GM21423 (cell line): Measurements from ENCODE around the gene RGS4.

Source experiments
- ATAC-seq: cut with Tn5 transposase; IDR thresholded peaks from one replicate; pipeline ENCODE4 v1.9.1; 2021; ENCODE audit warnings: mild to moderate bottlenecking, moderate library complexity; ENCODE audit not compliant: unreplicated experiment

The RGS4 gene

GRCh38 chr1:163069142-163069541, at the start of gene RGS4:
TSS of gene RGS4 (plus strand) at chr1:163069361. CDS start at chr1:163069485, 124 bp downstream.
- no peak for ATAC-seq

DNA sequence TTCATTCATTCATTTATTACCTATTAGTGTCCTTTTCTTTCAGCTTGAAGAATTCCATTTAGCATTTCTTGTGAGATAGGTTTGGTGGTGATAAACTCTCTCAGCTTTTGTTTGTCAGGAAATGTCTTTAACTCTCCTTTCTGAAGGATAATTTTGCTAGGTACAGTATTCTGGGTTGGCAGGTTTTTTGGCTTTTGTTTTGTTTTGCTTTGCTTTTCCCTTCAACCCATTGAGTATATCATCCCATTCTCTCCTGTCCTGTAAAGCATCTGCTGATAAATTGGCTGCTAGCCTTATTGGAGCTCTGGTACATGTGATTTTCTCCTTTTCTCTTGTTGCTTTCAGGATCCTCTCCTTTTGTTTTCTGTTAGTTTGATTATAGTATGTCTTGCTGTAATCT, 47.0 kb upstream of the RGS4 start:
- ATAC-seq: no peak

DNA sequence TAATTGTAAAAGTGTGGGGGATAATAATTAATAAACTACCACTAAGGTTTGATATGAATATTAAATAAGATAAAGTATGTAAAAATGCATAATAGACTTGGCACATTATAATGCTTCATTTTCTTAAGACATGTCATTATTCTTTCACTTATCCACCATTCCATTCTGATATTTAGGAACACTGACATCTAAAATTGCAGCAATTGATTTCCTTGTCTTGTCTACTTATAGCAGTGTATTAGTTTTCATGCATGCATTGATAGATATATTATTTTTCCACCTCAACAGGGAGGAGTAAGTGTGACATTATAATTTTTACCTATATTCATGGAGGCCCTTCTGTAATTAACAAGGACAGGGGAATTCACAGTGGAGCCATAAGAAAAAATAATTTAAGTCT, 41.6 kb upstream of the RGS4 start:
- ATAC-seq: no peak

- no peak for ATAC-seq
Observed at GRCh38 chr1:163029901-163030300, 39.3 kb upstream of the RGS4 start.

DNA sequence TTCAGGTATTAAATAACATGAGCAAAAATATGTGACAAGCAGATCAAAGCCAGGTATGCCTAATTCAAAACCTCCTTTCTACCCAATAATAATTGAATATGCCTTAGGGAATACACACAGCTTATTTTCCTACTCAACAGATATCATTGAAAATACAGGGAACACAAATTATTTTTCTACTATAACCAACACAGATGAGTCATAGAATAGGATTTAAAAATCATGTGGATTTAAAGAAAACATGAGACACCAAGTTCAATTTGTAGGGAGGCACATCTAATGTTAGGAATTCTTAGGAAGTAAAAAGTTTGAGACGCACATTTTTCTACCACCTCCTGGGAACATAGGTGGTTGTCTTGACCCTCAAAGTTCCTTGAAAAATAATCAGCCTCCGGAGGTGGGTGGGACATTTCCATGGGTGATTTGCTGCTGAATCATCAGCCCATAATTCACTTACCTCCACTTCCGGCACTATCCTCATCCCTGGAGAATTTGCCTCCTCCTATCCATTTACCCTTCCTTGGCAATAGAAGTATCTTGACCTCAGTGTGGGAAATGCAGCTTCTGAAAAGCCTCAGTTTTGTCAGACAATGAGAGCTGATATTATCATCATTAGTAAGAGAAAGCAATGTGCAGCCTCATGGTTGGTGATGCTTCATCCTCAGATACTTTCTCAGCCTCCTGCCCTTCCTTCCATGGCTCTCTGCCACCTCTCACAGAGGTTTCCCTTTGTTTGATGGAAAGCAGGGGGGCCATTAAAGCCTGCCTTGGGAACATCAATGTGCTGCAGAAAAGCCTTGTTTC, 33.5 kb upstream of the RGS4 start:
- ATAC-seq: no peak

DNA sequence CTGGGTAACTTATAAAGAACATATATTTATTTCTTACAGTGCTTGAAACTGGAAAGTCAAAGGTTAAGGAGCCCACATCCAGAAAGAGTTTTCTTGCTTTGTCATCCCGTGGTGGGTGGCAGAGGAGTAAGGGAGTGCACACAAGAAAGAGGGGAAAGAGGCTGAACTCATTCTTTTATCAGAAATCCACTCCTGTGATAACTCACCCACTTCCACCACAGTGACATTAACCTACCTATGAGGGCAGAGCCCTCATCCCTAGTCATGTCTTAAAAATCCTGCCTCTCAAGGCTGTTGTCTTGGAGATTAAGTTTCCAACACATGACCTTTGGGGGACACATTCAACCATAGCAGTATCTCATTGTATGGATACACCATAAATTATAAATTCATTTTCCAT, 32.5 kb upstream of the RGS4 start:
- ATAC-seq: no peak

DNA sequence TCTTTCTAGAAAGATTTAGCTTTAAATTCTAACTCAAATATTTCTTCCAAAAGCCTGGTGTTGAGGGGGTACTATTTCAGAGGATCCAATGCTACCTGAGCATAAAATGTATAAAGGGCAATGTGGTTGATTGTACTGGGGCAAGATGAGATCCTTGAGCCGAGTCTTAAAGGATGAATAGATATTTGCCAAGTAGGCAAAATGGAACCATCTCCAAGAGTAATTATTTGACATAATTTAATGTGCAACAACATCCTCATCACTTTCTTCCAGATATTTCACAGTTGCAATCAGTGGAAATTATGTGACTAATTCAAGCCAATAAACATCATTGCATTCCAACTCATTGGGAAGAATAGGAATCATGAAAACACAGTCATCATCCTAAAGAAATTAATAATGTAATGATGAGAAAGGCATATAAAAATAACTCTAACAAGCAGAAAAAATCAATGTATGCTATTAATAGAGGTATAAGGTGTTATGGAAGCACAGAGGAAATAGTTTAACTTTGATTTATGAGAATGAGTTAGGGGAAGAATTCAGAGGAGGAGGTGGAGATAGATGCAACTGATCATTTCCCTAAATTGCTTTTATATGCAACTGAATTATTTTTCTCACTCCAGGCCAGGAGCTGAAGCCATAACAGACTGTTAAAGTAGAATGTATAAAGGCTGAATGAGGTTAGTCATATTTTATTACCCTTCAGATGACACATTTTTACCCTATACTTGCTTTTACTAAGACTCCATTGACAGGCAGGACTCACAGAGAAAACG, 30.0 kb upstream of the RGS4 start:
- no peak for ATAC-seq

DNA sequence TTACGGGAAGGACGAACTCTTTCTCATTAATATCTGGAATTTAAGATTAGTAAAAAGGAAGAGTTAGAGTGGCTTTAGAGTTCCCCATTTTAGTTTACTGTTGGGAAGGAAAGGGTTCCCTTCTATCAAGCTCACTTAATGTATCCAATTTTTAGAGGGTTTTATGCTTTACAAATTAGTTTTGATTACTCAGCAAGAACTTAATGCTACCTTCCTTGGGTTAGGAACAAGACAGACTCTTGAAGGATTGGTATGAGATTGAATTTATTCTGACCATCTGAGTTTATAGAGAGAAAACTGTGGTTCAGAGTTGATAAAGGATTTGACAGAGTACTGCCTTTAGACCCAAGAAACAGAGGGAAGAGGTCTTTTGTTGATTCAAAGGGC, 29.5 kb upstream of the RGS4 start:
- ATAC-seq: no peak

DNA sequence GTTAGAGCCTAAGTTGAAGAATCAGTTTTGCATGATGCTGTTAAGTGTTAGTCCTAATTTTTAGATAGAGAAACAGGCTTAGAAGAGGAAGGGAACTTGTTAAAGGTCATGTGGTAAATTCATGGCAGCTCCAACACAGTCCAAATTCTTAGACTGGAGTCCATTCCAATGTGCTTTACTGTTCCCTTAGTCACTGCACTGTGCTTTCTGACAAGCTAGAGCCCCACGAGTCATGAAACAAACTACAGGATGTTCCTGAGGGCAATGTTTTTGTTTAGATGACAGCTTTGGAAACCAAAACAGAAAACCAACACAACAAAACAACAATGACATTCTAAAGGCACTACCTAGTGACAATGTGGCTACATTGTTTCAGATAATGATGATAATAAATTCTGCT, 23.1 kb upstream of the RGS4 start:
- no peak for ATAC-seq

DNA sequence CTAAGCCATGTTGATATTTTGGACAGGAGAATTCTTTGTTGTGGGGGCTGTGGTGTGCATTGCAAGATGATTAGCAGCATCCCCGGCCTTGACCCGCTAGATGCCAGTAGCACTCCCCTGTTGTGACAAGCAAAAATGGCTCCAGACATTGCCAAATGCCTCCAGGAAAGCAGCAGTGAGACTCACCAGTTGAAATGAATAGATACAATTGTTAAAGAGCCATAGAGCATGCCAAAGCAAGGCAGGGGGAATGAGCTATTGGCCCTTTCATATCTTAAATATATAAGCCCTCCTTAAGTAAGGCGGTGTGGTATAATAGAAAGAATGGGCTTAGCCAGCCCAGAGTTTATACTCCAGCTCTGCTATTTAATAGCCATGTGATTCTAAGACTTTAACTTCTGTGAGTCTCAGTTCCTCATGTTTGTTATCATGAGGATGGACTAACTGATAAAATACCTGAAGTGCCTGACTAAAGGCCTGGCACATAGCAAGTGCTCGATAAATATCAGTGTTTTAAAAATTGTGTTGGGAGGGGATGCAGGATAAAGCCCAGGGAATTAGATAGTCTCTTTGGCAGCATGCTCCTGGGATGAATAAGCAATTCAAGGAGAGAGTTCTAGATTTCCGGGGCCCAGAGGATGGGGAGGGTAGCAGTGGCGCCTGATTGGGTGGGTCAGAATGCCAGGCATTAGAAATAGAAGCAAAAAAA, 21.1 kb upstream of the RGS4 start:
- ATAC-seq: no peak

DNA sequence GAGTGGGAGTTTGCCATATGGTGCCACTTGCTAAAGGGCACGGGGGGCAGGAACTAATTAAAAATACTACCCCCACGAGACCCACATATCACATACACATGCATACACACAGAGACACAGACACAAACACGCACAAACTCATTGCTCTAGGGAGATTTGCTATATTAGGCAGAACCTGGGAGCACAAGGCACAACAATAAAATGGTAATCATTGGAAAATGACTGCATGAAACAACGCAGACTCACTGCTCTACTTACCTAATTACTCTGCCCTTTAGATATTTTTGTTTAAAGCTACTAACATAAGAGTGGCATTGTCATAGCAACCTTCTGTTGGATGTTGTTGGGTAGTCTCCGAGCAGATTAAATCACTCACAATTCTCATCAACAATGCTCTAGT, 20.3 kb upstream of the RGS4 start:
- no peak for ATAC-seq

DNA sequence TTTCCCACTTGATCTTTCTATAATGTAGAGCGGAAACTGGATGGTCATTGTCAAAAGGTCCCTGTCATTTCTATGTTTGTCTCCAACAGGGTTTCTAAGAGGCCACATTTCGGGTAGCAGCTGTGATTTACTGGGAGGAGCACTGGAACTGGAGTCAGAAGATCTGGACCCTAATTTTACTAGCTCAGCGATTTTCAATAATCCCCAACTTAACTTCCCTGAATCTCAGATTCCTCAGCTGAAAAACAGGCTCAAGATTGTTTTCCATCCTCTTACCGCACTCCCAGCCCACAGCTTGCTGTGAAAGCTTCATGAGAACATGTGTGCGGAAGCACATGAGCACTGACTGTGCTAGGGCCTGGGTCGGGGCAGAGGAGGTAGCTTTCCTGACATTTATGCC, 19.9 kb upstream of the RGS4 start:
- no peak for ATAC-seq

DNA sequence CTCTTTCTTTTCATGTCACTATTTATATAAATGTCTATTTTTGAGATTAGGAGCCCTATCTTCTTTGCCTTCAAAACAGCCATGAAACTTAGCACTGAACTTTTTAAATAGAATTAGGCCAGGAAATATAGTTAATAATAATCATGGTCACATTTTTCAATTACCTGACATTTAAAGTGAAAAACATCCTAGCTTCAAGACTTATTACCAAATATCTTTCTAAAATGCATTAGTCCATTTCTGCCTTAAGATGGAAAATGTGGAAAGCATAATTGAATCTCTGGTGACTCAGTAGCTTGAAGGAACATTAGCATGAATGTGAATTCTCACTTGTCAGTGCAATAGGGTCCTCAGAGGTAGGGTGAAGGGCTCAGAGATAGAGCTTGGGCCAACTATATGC, 18.7 kb upstream of the RGS4 start:
- no peak for ATAC-seq

GRCh38 chr1:163054181-163054591, 15.0 kb upstream of the RGS4 start:
- ATAC-seq: no peak

- no peak for ATAC-seq
Observed at GRCh38 chr1:163055005-163055404, 14.2 kb upstream of the RGS4 start.

DNA sequence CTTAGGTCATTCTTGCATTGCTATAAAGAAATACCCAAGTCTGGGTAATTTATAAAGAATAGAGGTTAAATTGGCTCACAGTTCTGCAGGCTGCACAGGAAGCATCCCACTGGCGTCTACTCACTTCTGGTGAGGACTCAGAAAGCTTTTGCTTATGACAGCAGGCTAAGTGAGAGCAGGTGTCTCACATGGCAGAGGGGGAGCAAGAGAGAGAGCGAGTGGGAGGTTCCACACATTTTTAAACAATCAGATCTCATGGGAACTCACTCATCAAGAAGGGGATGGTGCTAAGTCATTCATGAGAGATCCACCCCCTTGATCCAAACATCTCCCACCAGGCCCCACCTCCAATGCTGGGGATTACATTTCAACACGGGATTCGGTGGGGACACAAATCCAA, 13.6 kb upstream of the RGS4 start:
- no peak for ATAC-seq

GRCh38 chr1:163056831-163057230, 12.3 kb upstream of the RGS4 start:
- ATAC-seq: no peak

GRCh38 chr1:163060343-163061007, 8.7 kb upstream of the RGS4 start:
- ATAC-seq: no peak

DNA sequence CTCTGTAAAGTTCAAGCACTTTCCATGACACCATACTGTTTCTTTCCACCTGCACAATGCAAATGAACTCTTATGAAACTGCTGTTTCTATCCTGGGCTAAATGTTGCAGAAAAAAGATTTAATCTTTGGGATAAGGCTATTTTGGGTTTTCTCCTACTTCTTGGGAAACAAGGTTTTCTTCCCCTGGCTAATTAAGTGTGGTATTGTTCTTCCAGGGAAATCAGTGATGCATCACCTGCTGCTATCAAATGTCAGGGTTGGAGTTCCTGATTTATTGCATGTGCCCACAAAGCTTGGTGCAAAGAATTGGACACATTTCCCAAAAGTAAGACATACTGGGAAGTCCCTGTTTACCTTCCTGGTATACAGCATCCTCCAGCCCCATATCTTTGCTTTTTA, 6.0 kb upstream of the RGS4 start:
- no peak for ATAC-seq

DNA sequence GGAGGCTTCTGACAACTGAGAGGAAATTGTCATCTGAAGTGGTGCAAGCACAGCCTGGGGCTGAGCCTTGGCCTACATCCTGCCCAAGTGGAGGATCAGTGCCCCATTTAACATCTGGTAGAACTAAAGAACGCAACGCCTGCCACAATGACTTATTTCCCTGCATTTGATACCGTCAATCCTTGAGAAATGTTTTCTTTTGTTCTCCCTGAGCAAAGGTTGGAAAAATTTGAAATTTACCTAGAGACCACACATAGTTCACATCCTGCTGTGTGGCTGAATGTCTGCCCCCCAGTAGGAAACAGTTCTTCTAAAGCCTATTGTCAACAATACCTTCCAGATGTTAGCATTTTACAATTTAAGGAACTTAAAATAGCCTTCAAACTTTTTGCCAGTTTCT, 5.6 kb upstream of the RGS4 start:
- ATAC-seq: no peak

DNA sequence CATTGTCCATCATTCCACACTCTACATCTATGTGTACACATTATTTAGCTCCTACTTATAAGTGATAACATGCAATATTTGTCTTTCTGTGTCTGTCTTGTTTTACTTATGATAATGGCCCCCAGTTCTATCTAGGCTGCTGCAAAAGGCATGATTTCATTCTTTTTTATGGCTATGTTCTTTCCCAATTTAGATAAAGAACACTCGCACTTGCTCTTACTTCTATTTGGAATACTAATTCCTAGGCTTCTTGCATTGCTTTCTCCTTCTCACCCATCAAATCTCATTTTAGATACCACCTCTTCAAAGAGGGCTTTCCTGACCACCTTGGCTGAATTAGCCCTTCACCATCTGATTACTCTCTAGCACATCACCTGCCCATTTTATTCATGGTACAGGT, 3.0 kb upstream of the RGS4 start:
- ATAC-seq: no peak
